GM12878 (cell line): Measurements from ENCODE around the gene LZIC. TPM values are rescaled to one million over a fixed set of nuclear protein-coding genes. Genes with fewer than 3 reads are reported as not detected.

Experiments
- ATAC-seq: fragments of 200-7000 bp; cut with Tn5 transposase; 3 replicates; pipeline ENCODE4 v1.9.1; 2020; ENCODE audit warnings: mild to moderate bottlenecking, moderate library complexity
- BruUV-seq: library from RNA; stranded (reverse); fragments of 400-500 nt; replicated peaks from 2 replicates; lab custom pipeline; 2021; lab: Mats Ljungman, UMichigan
- CTCF ChIA-PET: fragments of 300-600 bp; sonication (Branson Sonifier 250); formaldehyde crosslinking; extraction: SDS; loops from one replicate; lab custom pipeline; 2021; ENCODE audit warnings: inconsistent platforms; lab: Yijun Ruan, JAX
- POLR2A ChIA-PET: fragments of 350-600 bp; formaldehyde crosslinking; extraction: SDS; loops from one replicate; lab custom pipeline; 2021; ENCODE audit warnings: inconsistent platforms; lab: Charles Lee
- RAD21 ChIA-PET: fragments of 300-600 bp; sonication (Branson Sonifier 250); formaldehyde crosslinking; loops from one replicate; lab custom pipeline; 2023; ENCODE audit warnings: antibody characterized with exemption; ENCODE audit not compliant: unreplicated experiment; lab: Charles Lee
- SMC1A ChIA-PET: fragments of 300-600 bp; sonication (Branson Sonifier 250); formaldehyde crosslinking; loops from one replicate; lab custom pipeline; 2023; ENCODE audit not compliant: unreplicated experiment, uncharacterized antibody; lab: Charles Lee
- DNase-seq: peaks from one replicate; pipeline ENCODE4 v3.0.0-alpha.2; 2011; ENCODE audit warnings: low read depth, low spot score
- FAIRE-seq: peaks from 3 replicates; lab custom pipeline; 2011; peaks lifted over from hg19 to GRCh38; lab: Jason Lieb, UNC
- H2AFZ ChIP-seq: 2 replicates; pipeline ENCODE4 v1.6.0; 2011; ENCODE audit warnings: low read depth, low read length, control low read depth; ENCODE audit not compliant: control insufficient read depth
- H3K27ac ChIP-seq: 2 replicates; pipeline ENCODE4 v1.5.1; 2011; ENCODE audit warnings: control low read depth; ENCODE audit not compliant: control insufficient read depth, insufficient read depth
- H3K27me3 ChIP-seq, 2 experiments: replicated peaks in 1 of 2; 2 replicates each; pipeline versions ENCODE4 v1.6.0 to v1.6.1; 2011; ENCODE audit warnings: low read length in 1 of 2; ENCODE audit not compliant: control insufficient read depth in 2 of 2, insufficient read depth in 2 of 2
- H3K36me3 ChIP-seq, 2 experiments: 2 replicates each; pipeline ENCODE4 v1.5.1; 2011; ENCODE audit warnings: low read length in 1 of 2; ENCODE audit not compliant: control insufficient read depth in 2 of 2, insufficient read depth in 2 of 2
- H3K4me1 ChIP-seq: 2 replicates; pipeline ENCODE4 v1.6.1; 2011; ENCODE audit warnings: mild to moderate bottlenecking, low read length, moderate library complexity, mixed read lengths; ENCODE audit not compliant: control insufficient read depth, insufficient read depth
- H3K4me2 ChIP-seq: 2 replicates; pipeline ENCODE4 v1.6.0; 2011; ENCODE audit warnings: control low read depth; ENCODE audit not compliant: control insufficient read depth, insufficient read depth
- H3K4me3 ChIP-seq: fragments of 200-600 bp; sonication (generic); 2 replicates; pipeline ENCODE4 v1.5.1; 2016
- H3K79me2 ChIP-seq: 2 replicates; pipeline ENCODE4 v1.6.0; 2011; ENCODE audit warnings: low read length; ENCODE audit not compliant: control insufficient read depth, insufficient read depth
- H3K9ac ChIP-seq: 2 replicates; pipeline ENCODE4 v1.8.0; 2011; ENCODE audit warnings: low read length, control low read depth, mixed read lengths; ENCODE audit not compliant: control insufficient read depth, insufficient read depth
- H3K9me3 ChIP-seq: replicated peaks from 3 replicates; pipeline ENCODE4 v1.5.1; 2011; ENCODE audit warnings: mild to moderate bottlenecking, low read length; ENCODE audit not compliant: control insufficient read depth, insufficient read depth
- H4K20me1 ChIP-seq: 2 replicates; pipeline ENCODE4 v1.6.0; 2011; ENCODE audit not compliant: control insufficient read depth, insufficient read depth
- CEBPB ChIP-seq, 2 experiments: fragments of 150-350 bp in 1 of 2; IDR thresholded peaks; 2 replicates each; pipeline ENCODE4 v1.6.1; 2012 to 2014; ENCODE audit warnings: low read depth in 2 of 2, low read length in 2 of 2, borderline replicate concordance in 1 of 2, inconsistent platforms in 1 of 2
- CHD1 ChIP-seq: IDR thresholded peaks from 2 replicates; pipeline ENCODE4 v1.6.1; 2012; ENCODE audit warnings: low read depth, low read length, improper control_type of control experiment
- CHD2 ChIP-seq: IDR thresholded peaks from 2 replicates; pipeline ENCODE4 v1.6.1; 2011; ENCODE audit warnings: low read depth, low read length, improper control_type of control experiment, borderline replicate concordance
- EED ChIP-seq: sonication (generic); IDR thresholded peaks from 2 replicates; pipeline ENCODE4 v1.6.1; 2016; ENCODE audit warnings: antibody characterized with exemption, low read depth
- EGR1 ChIP-seq, 2 experiments: IDR thresholded peaks; 1 replicate in 1 of 2; 2 replicates in 1 of 2; pipeline ENCODE4 v1.6.1; 2011 to 2012; ENCODE audit warnings: low read depth in 2 of 2, low read length in 2 of 2, borderline replicate concordance in 1 of 2, mild to moderate bottlenecking in 1 of 2, moderate library complexity in 1 of 2
- FOXM1 ChIP-seq: IDR thresholded peaks from 2 replicates; pipeline ENCODE4 v1.6.1; 2012; ENCODE audit warnings: low read depth, mild to moderate bottlenecking, inconsistent platforms, low read length, moderate library complexity
- HDGF ChIP-seq: fragments of 450-650 bp; IDR thresholded peaks from 2 replicates; pipeline ENCODE4 v1.6.1; 2016; ENCODE audit warnings: antibody characterized with exemption
- NBN ChIP-seq: fragments of 450-650 bp; IDR thresholded peaks from 2 replicates; pipeline ENCODE4 v1.6.1; 2016
- POLR2A ChIP-seq: IDR thresholded peaks from 2 replicates; pipeline ENCODE4 v1.6.1; 2011; ENCODE audit warnings: low read depth, mild to moderate bottlenecking, low read length
- POLR2AphosphoS2 ChIP-seq: IDR thresholded peaks from 2 replicates; pipeline ENCODE4 v1.6.1; 2011; ENCODE audit warnings: low read depth, mild to moderate bottlenecking, low read length, improper control_type of control experiment, moderate library complexity
- POLR2AphosphoS5 ChIP-seq: IDR thresholded peaks from 2 replicates; pipeline ENCODE4 v1.6.1; 2011; ENCODE audit warnings: mild to moderate bottlenecking, low read length, inconsistent platforms
- RELA ChIP-seq: fragments of 450-650 bp; IDR thresholded peaks from 2 replicates; pipeline ENCODE4 v1.8.0; 2014; ENCODE audit warnings: borderline replicate concordance; ENCODE audit not compliant: partially characterized antibody
- SMAD5 ChIP-seq: IDR thresholded peaks from 2 replicates; pipeline ENCODE4 v1.6.1; 2016; ENCODE audit warnings: antibody characterized with exemption, low read depth
- TCF3 ChIP-seq: IDR thresholded peaks from 2 replicates; pipeline ENCODE4 v1.6.1; 2012; ENCODE audit warnings: low read depth, mild to moderate bottlenecking, low read length, borderline replicate concordance; ENCODE audit not compliant: insufficient read depth
- WRNIP1 ChIP-seq: IDR thresholded peaks from 2 replicates; pipeline ENCODE4 v1.6.1; 2011; ENCODE audit warnings: low read depth, low read length, improper control_type of control experiment, borderline replicate concordance
- ZBED1 ChIP-seq: IDR thresholded peaks from 2 replicates; pipeline ENCODE4 v1.6.1; 2016; ENCODE audit warnings: borderline replicate concordance
- WGBS: methylation state at CpG from one replicate; pipeline ENCODE4 v1.1.6; 2016; ENCODE audit warnings: low lambda C conversion rate; ENCODE audit not compliant: insufficient replicate concordance, insufficient coverage; ENCODE audit errors: missing lambda C conversion rate; 5-methylcytosine and 5-hydroxymethylcytosine counted together
- in situ Hi-C: fragments of 300-500 bp; cut with MboI; formaldehyde crosslinking; loops from 9 replicates; pipeline ENCODE4 v1.14.3; 2018; ENCODE audit warnings: mixed read lengths
- intact Hi-C: fragments of 100-400 bp; cut with micrococcal nuclease; formaldehyde crosslinking; loops from one replicate; pipeline ENCODE4 v1.14.2; 2022; ENCODE audit not compliant: unreplicated experiment
- polyA plus RNA-seq, 11 experiments: library from polyadenylated mRNA; depleted of rRNA in 4 of 11; unstranded in 6 of 11; stranded (reverse) in 5 of 11; fragments of >200 nt; fragmentation: Nextera tagmentation in 4 of 11; fragmentation: Illumina TruSeq in 1 of 11; extraction: Ambion mirVana in 4 of 11; extraction: Trizol in 1 of 11; gene quantifications; 1 replicate in 1 of 11; 2 replicates in 10 of 11; pipeline versions ENCODE4 v1.2.1 to v1.2.3, GENCODE V29; 2011 to 2016; ENCODE audit warnings: inconsistent platforms in 2 of 11, missing spikeins in 2 of 11, low read depth in 1 of 11
- total RNA-seq, 4 experiments: library from RNA; depleted of rRNA in 3 of 4; stranded (reverse); fragments of >200 nt in 3 of 4; fragmentation: Illumina TruSeq in 1 of 4; extraction: Trizol in 1 of 4; gene quantifications; 2 replicates each; pipeline versions ENCODE4 v1.2.1 to v1.2.3, GENCODE V29; 2013 to 2021

The LZIC gene
- total and polyA plus RNA-seq, 10 of the 15 experiments (the other 5 are each of a cell fraction or from before 2014, with no cell fraction given), result 7.3 to 30.3 (median 17.1) TPM

- Histone ChIP-seq H3K4me3 (no peak overlapping the region), H3K4me1 (peaks cover 8% of the 10 kb centered on the region), H4K20me1 (no peaks in the 10 kb centered on the region), H3K27me3 (no peaks in the 10 kb centered on the region), H3K79me2 (peaks cover 3% of the 10 kb centered on the region; the same call in 1 of the 2 replicates), H3K9me3 (no peaks in the 10 kb centered on the region), H3K9ac (no peak overlapping the region), H3K4me2 (no peak overlapping the region), H3K36me3 (no peaks in the 10 kb centered on the region), H3K27ac (no peak overlapping the region), H2AFZ (no peak overlapping the region; the same call in 1 of the 2 replicates)
- ChIA-PET SMC1A (interaction anchor here (1.1 to 2.1 kb wide), 2 partner anchors 35 to 128 kb away, joined by 3 to 4 read pairs; no protein-coding TSS in a partner anchor), RAD21 (no interaction called here), POLR2A (interaction anchor here (0.5 kb wide), 1 partner anchor 497 kb away, joined by 7 read pairs; no protein-coding TSS in a partner anchor), CTCF (interaction anchor here (0.9 kb wide), 1 partner anchor 44 kb away, joined by 4 read pairs; no protein-coding TSS in a partner anchor)
- FAIRE-seq (no peak), DNase-seq (no peak), ATAC-seq (no peak)
- BruUV-seq, result no TSS peak
- no peak for TF ChIP-seq CHD1
- TF ChIP-seq FOXM1, result no peak
- TF ChIP-seq SMAD5, result no peak
- WGBS, result 80% methylated on average over 11 of the region's 12 CpGs
- in situ Hi-C loops (no loop called here), intact Hi-C loops (no loop called here)
Measured at GRCh38 chr1:9912264-9912936, 30.8 kb downstream of the LZIC start.

DNA sequence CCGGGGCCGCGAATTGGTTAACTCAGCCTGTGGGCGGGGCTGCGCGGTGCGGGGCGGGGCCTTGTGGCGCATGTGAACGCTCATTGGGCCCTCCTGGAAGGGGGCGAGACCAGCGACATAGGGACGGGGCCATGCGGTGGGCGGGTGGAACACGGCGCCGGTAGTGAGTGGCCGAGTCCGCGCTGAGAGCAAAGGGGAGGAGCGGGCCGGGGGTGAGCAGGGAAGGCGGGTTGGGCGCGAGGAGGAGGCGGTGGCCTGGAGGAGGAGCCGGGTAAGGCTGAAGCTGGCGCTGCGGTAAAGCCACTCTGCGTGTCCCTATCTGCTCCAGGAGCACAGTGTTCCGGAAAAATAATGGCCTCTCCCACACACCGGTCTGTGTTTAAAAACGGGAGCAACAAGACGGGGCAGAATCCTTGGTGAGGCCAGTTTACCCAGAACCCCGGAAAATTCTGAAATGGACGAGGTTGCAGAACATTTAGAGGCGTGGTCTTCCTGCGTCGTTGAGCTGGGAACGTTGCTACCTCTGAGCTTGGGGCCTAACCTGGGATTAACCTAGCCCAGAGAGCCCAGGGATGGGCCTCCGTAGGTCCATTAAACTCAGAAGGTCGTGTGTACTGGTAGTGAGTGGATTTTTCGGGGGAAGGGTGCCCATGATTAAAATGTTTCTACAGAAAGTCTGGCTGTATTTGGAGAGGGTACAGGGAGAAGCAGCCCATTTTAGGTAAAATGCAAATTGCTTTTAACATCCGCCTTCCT is 32.6 kb downstream of the LZIC start:
- ChIA-PET POLR2A (interaction anchor here (0.6 to 1.0 kb wide), 4 partner anchors 12 to 282 kb away, joined by 3 to 5 read pairs (median 3); partner anchors contain the start of genes LZIC and NMNAT1), SMC1A (interaction anchor here (0.9 to 1.0 kb wide), 2 partner anchors 31 to 34 kb away, joined by 4 read pairs; no protein-coding TSS in a partner anchor), RAD21 (interaction anchor here (0.5 to 1.2 kb wide), 5 partner anchors 23 to 280 kb away, joined by 3 to 13 read pairs (median 4); partner anchors contain the start of genes LZIC and NMNAT1), CTCF (interaction anchor here (0.7 to 1.0 kb wide), 5 partner anchors 36 to 90 kb away, joined by 3 to 4 read pairs (median 3); no protein-coding TSS in a partner anchor)
- peak overlapping the region; percentile 70 for H2AFZ ChIP-seq
- H3K36me3 ChIP-seq, result no peaks in the 10 kb centered on the region
- in situ Hi-C loops, result no loop called here
- intact Hi-C loops, result loop anchor here (2.0 kb wide), 1 partner anchor 32 kb away; the partner anchor contains the start of genes LZIC and NMNAT1
- ATAC-seq (peak; percentile 98), FAIRE-seq (peak; percentile 78), DNase-seq (peak; percentile 93)
- H3K27ac ChIP-seq, result peak overlapping the region; percentile 85
- 1% methylated on average over 33 of the region's 45 CpGs for WGBS
- peak overlapping the region; percentile 79 for H3K4me3 ChIP-seq
- H3K79me2 ChIP-seq, result peaks cover 3% of the 10 kb centered on the region; the same call in 1 of the 2 replicates
- H3K9ac ChIP-seq, result peak overlapping the region; percentile 84
- no peaks in the 10 kb centered on the region for H3K9me3 ChIP-seq
- no peaks in the 10 kb centered on the region for H3K27me3 ChIP-seq
- no peaks in the 10 kb centered on the region for H4K20me1 ChIP-seq
- H3K4me2 ChIP-seq, result peak overlapping the region; percentile 81
- BruUV-seq, result TSS peak; percentile 80
- peaks cover 8% of the 10 kb centered on the region for H3K4me1 ChIP-seq
- no peak for TF ChIP-seq ZBED1
- peak; percentile 76 for TF ChIP-seq POLR2A
- 0 out of 3 replicates have a peak, but pooled peaks of 1 of the 2 experiments have one; percentile 1 for TF ChIP-seq EGR1 (IDR thresholded peaks at IDR 0.05; ENCODE audit: borderline replicate concordance in 1 of 2, low read depth in 2 of 2, low read length in 2 of 2)
- TF ChIP-seq WRNIP1, result no peak
- peak; percentile 45; the same call in 1 of the 2 replicates for TF ChIP-seq EED
- no peak for TF ChIP-seq FOXM1
- TF ChIP-seq CHD2, result 0 out of 2 replicates have a peak, but pooled peaks have one; percentile 18
- TF ChIP-seq CEBPB (IDR thresholded peaks at IDR 0.05; ENCODE audit: borderline replicate concordance in 1 of 2, low read depth in 2 of 2, low read length in 2 of 2), result no peak
- TF ChIP-seq TCF3, result no peak
- peak; percentile 99 for TF ChIP-seq HDGF
- no peak; the same call in 1 of the 2 replicates for TF ChIP-seq POLR2AphosphoS2
- TF ChIP-seq NBN, result peak; percentile 76; the same call in 1 of the 2 replicates
- TF ChIP-seq POLR2AphosphoS5, result peak; percentile 81
- peak; percentile 51 for TF ChIP-seq RELA
